GM18951 (cell line): ENCODE data around the gene PKIB.

Source experiments
- POLR2A ChIP-seq: IDR thresholded peaks from 4 replicates; pipeline ENCODE4 v1.6.1; 2011; ENCODE audit warnings: mild to moderate bottlenecking; ENCODE audit not compliant: insufficient read length, insufficient read depth; ENCODE audit errors: extremely low read depth
- in situ Hi-C: fragments of 300-500 bp; cut with MboI; formaldehyde crosslinking; loops from one replicate; pipeline ENCODE4 v1.12.0; 2022; ENCODE audit warnings: low sequenced_read_pairs, mixed read lengths, inconsistent platforms; ENCODE audit not compliant: unreplicated experiment

Gene PKIB

DNA sequence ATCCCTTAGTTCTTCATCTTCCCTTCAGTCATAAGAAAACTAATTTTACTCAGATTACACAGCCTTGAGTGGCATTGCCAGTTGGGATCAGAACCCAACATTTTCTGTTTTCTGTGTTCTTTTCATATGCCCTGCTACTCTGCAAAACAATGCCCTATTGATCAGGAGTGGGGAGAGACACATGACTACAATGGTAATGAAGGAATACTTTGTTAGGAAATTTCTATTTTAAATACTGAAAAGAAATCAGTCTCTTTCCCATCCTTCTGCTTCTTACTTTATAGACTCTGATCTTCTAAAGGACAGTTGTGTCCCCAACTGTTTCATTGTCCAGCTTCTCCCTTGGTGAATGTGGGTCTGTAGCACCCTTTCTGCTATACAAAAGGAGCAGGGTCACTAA is 5.5 kb upstream of the PKIB start:
- in situ Hi-C loops = no loop called here
- TF ChIP-seq POLR2A = no peak

DNA sequence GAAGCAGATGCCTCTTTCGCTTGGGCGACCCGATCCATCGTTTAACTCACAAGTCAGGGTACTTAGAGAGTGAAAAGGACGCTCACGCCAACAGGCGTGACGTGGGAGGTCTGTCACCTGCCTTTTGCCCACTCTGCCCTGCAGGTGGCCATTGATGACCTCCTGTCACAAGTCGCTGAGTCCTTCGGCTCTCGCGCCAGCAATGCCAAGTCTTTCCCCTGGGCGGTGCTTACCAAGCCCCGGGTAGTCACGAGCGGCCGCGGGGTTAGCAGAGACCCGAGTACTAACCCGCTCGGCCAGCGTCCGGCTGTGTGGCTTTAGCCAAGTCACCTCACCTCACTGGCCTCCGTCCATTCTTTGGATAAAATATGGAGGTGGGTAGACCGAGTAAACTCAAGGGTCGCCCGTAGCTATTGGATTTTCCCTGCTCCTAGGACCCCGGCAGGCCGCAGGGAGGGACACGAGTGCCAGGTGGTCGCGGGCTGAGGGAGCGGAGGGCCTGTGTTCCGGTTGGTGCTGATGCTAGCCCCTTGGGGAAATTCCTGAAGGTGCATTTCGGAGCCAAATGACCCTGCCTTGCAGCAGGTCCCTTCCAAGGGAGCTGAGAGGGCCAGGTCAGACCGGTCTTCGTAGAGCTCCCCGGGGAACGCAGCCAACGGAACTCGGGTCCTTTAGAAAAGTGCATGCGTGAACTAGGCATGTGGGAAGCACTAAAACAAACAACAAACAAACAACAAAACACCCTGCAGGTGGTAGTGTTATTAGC is 668 bp downstream of the PKIB start:
- in situ Hi-C loops = no loop called here
- no peak for TF ChIP-seq POLR2A

DNA sequence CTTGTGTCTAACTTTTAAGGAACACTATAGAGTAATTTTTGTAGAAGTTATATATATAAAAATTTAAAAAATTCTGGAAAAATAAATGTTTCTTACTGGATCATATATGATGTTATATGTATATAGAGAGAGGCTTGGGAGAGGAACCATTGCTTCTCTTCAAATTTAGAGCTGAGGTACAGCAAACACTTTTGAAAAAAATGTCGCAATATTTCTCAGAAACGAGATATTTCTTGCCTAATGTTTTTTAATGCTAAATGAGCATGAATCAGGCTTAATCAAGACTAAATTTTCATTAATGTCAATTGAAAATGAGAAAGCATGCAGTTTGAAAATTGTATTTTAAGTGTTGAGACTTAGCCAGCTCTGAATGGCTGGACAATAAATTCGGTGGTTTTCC is 2.6 kb downstream of the PKIB start:
- in situ Hi-C loops = no loop called here

GRCh38 chr6:122614303-122614702 is 4.1 kb downstream of the PKIB start:
- TF ChIP-seq POLR2A = no peak
- in situ Hi-C loops = no loop called here

More for the DNA sequence above, 2.6 kb downstream of the PKIB start:
- TF ChIP-seq POLR2A = no peak

GRCh38 chr6:122615409-122615808 is 5.2 kb downstream of the PKIB start:
- in situ Hi-C loops = no loop called here
- TF ChIP-seq POLR2A = no peak

DNA sequence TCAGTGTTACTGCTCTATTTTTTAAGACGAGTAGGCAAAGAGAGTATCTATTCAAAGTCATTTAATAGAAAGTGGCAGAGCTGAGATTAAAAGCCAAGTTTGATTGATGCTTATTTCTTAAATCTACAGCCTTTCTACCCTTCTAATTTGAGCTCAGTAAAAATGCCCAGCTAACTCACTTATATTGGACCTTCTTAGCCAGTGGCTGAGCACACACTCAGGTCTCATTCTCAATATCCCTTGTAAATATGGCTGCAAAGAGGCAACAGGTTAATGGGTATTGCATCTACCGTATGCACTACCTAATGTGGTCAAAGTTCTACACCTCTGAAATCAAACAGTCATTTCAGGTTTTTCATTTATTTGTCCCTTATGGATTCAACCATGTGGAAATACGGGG is 6.7 kb downstream of the PKIB start:
- in situ Hi-C loops = no loop called here

DNA sequence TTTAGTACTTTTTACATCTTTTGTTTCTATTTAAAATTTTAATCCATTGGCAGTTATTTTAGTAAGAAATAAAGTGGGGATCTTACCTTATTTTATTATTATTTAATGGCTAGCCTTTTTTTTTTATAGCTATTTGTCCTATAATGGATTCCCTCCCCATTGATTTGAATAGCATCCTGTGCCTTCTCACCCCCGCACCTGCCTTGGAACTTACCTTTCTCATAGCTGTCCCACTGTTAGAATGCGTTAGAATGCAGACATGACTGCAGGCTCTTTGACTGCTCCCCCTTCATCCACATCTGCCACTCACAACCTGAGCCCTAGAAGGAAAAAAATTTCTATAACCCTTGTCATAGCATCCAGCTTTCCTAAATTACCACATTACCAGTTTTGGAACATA is 9.1 kb downstream of the PKIB start:
- TF ChIP-seq POLR2A = no peak
- in situ Hi-C loops = no loop called here

More for the DNA sequence above, 6.7 kb downstream of the PKIB start:
- no peak for TF ChIP-seq POLR2A

DNA sequence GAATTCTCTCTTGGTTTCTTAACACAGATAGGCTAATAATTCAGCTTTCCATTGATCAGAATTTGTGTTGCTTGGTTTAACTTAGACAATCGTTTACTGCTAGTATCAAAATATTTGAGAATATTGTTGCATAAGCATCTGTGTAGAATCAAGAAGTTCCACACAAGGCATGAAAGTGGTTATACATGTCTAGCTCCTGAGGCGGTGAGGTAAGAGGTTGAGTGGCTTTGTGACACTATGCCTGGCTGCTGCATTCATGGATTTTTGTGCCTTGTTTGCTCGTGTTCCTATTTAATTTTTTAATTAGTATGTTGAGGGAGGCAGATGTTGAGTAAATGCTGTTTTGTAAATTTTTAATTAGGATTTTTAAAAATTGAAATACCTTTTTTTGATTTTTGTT is 10.2 kb downstream of the PKIB start:
- in situ Hi-C loops = no loop called here
- no peak for TF ChIP-seq POLR2A

- in situ Hi-C loops = no loop called here
- no peak for TF ChIP-seq POLR2A
Measured at GRCh38 chr6:122620902-122621301, 10.7 kb downstream of the PKIB start.

GRCh38 chr6:122621638-122622037 is 11.4 kb downstream of the PKIB start:
- no peak for TF ChIP-seq POLR2A
- in situ Hi-C loops = no loop called here

- in situ Hi-C loops = no loop called here
- TF ChIP-seq POLR2A = no peak
Measured at GRCh38 chr6:122622479-122622878, 12.3 kb downstream of the PKIB start.

DNA sequence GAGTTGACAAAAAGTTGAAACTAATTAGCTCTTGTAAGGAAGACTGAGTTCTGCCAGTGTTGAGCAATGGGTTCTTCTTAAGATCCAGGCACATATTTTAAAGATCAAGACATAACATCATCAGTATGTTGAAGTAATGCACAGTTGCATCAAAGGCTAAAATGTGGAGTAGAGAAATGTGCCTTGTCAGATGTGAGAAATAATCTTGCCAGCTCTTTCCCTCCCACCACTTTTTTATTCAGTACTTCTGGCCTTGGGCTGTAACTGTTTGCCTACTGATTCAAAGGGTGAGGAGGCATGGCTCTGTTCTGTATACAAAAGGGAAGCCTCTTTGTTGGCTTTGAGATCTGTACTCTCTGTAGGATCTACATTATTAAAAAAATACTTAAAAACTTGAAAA is 13.1 kb downstream of the PKIB start:
- in situ Hi-C loops = no loop called here
- no peak for TF ChIP-seq POLR2A

- TF ChIP-seq POLR2A = no peak
- in situ Hi-C loops = no loop called here
Measured at GRCh38 chr6:122624853-122625252, 14.6 kb downstream of the PKIB start.

- TF ChIP-seq POLR2A = no peak
- in situ Hi-C loops = no loop called here
Measured at GRCh38 chr6:122628714-122629113, 18.5 kb downstream of the PKIB start.

GRCh38 chr6:122631571-122632249 is 21.5 kb downstream of the PKIB start:
- TF ChIP-seq POLR2A = no peak
- in situ Hi-C loops = no loop called here

DNA sequence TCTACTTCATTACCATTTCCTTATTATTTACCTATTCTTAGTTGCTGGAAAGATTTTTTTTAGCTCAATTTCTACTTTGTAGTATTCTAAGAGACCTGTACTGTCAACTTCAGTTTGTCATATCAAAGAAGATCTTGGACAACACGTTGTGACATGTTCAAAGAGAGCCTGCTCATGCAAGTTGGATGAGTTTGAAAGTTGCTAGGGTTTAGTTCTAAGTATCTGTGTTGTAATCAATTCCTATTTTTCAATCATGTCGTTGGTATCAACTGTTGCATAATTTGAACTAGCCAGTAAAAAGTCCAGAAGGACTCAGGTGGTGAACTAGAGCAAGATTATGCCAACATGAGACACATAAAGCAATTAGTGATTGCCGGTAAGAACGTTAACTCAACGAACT is 30.2 kb downstream of the PKIB start:
- no peak for TF ChIP-seq POLR2A
- in situ Hi-C loops = no loop called here
